Immature natural killer cell (primary cell): Measurements from ENCODE around the gene RFX7. TPM values are rescaled to one million over a fixed set of nuclear protein-coding genes. Genes with fewer than 3 reads are reported as not detected.
"Not testable (repeated sequence)": the region's sequence is repeated elsewhere in the genome, so short reads cannot be mapped to it uniquely, and the experiment has no call there.

Source experiments
- DNase-seq, 3 donors: peaks; one replicate each; pipeline ENCODE4 v3.0.0; 2022; ENCODE audit warnings: mixed read lengths in 1 of 3
- H3K27ac Mint-ChIP-seq, 6 donors: one replicate each; pipeline ENCODE4 v1.8.0; 2020; ENCODE audit warnings: mixed read lengths in 6 of 6, mild to moderate bottlenecking in 5 of 6, inconsistent platforms in 4 of 6, moderate library complexity in 3 of 6
- H3K27me3 Mint-ChIP-seq, 3 donors: one replicate each; pipeline ENCODE4 v1.8.0; 2020 to 2021; ENCODE audit warnings: low read depth in 3 of 3, mild to moderate bottlenecking in 3 of 3, mixed read lengths in 3 of 3, moderate library complexity in 3 of 3, inconsistent platforms in 1 of 3
- H3K36me3 Mint-ChIP-seq, 3 donors: one replicate each; pipeline ENCODE4 v1.8.0; 2020; ENCODE audit warnings: mixed read lengths in 3 of 3, inconsistent platforms in 2 of 3, mild to moderate bottlenecking in 2 of 3
- H3K4me1 Mint-ChIP-seq, 2 donors: one replicate each; pipeline ENCODE4 v1.8.0; 2020; ENCODE audit warnings: inconsistent platforms in 2 of 2, mild to moderate bottlenecking in 2 of 2, mixed read lengths in 2 of 2, moderate library complexity in 1 of 2
- H3K4me3 Mint-ChIP-seq, 5 donors: one replicate each; pipeline ENCODE4 v1.8.0; 2020; ENCODE audit warnings: mild to moderate bottlenecking in 5 of 5, mixed read lengths in 5 of 5, inconsistent platforms in 3 of 5, moderate library complexity in 3 of 5
- H3K9me3 Mint-ChIP-seq, 6 donors: one replicate each; pipeline ENCODE4 v1.8.0; 2020; ENCODE audit warnings: mild to moderate bottlenecking in 6 of 6, mixed read lengths in 6 of 6, inconsistent platforms in 4 of 6, moderate library complexity in 3 of 6
- polyA plus RNA-seq, 3 donors: library from polyadenylated mRNA; unstranded; fragments of 300-500 nt; fragmentation: Illumina TruSeq; gene quantifications; one replicate each; pipeline ENCODE4 v1.2.3, GENCODE V29; 2021

RFX7 gene
- polyA plus RNA-seq, 3 donors from 2014 or later = 0.03 to 4.7 (median 2.4) TPM

DNA sequence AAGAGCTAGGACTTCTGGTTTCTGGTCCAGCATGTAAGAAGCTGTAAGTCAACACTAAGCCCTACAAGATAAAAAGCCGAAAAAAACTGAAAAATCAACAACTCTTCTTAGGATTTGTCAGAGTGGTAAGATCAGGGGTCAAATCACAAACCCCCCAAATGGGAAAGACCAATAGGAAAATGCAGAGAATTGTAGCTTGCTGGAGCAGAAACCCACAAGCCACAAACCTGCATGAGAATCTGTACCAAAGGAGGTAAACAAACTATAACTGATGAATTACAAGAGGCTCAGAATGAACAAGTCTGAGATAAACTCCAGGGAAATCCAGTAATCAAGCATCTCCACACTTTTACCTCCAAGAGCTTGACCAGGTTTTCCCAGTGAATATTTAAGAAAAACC, 36.0 kb downstream of the RFX7 start:
- peaks cover 6 to 9% (median 8%) of the 10 kb centered on the region in 3 donors for H3K36me3 Mint-ChIP-seq
- DNase-seq = no peak

GRCh38 chr15:56207092-56207491, 36.6 kb downstream of the RFX7 start:
- H3K27ac Mint-ChIP-seq = peak overlapping the region in 2 of 6 donors; percentile 5 to 45
- peaks cover 74 to 100% of the 10 kb centered on the region in 2 donors for H3K4me1 Mint-ChIP-seq
- no peak for DNase-seq
- H3K27me3 Mint-ChIP-seq = no peaks in the 10 kb centered on the region
- H3K36me3 Mint-ChIP-seq = peaks cover 6 to 8% (median 8%) of the 10 kb centered on the region in 3 donors
- H3K9me3 Mint-ChIP-seq = no peaks in the 10 kb centered on the region
- H3K4me3 Mint-ChIP-seq = peak overlapping the region in 3 of 5 donors; percentile 4 to 24 (median 12)

More for the DNA sequence above, 36.0 kb downstream of the RFX7 start:
- Mint-ChIP-seq H3K4me1 (peaks cover 73 to 98% of the 10 kb centered on the region in 2 donors), H3K27me3 (no peaks in the 10 kb centered on the region), H3K9me3 (no peaks in the 10 kb centered on the region), H3K4me3 (peak overlapping the region; percentile 1 to 62 (median 27)), H3K27ac (peak overlapping the region in 5 of 6 donors; percentile 7 to 61 (median 45))

GRCh38 chr15:56205061-56205876, 38.4 kb downstream of the RFX7 start:
- no peak for DNase-seq
- H3K4me1 Mint-ChIP-seq = peaks cover 67 to 89% of the 10 kb centered on the region in 2 donors
- no peaks in the 10 kb centered on the region for H3K9me3 Mint-ChIP-seq
- H3K27ac Mint-ChIP-seq = peak overlapping the region in 2 of 6 donors; percentile 9 to 38
- H3K36me3 Mint-ChIP-seq = no peaks in the 10 kb centered on the region
- H3K27me3 Mint-ChIP-seq = peaks cover 0 to 1% (median 0%) of the 10 kb centered on the region in 3 donors
- H3K4me3 Mint-ChIP-seq = no peak overlapping the region

DNA sequence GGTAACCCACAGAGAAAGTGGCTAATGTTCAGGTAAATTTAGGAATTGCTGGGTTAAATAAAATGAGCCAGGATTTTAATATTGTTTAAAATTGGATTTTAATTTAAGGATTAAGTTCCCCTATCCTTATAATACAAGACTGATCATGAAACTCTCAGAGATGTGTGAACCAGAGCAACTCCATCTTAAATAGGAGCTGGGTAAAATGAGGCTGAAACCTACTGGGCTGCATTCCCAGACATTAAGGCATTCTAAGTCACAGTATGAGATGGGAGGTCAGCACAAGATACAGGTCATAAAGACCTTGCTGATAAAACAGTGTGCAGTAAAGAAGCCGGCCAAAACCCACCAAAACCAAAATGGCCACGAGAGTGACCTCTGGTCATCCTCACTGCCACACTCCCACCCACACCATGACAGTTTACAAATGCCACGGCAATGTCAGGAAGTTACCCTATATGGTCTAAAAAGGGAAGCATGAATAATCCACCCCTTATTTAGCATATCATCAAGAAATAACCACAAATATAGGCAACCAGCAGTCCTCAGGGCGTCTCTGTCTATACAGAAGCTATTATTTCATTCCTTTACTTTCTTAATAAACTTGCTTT, 40.3 kb downstream of the RFX7 start:
- not testable (repeated sequence) for H3K36me3 Mint-ChIP-seq, H3K9me3 Mint-ChIP-seq, H3K4me3 Mint-ChIP-seq, H3K27ac Mint-ChIP-seq, DNase-seq, H3K27me3 Mint-ChIP-seq
- H3K4me1 Mint-ChIP-seq = peaks cover 56 to 82% of the 10 kb centered on the region in 2 donors

- H3K27me3 Mint-ChIP-seq = peaks cover 0 to 1% (median 0%) of the 10 kb centered on the region in 3 donors
- no peaks in the 10 kb centered on the region for H3K9me3 Mint-ChIP-seq
- H3K4me3 Mint-ChIP-seq = no peak overlapping the region
- H3K27ac Mint-ChIP-seq = no peak overlapping the region
- DNase-seq = no peak
- H3K4me1 Mint-ChIP-seq = peaks cover 49 to 80% of the 10 kb centered on the region in 2 donors
- no peaks in the 10 kb centered on the region for H3K36me3 Mint-ChIP-seq
Observed at GRCh38 chr15:56202701-56203100, 41.0 kb downstream of the RFX7 start.

DNA sequence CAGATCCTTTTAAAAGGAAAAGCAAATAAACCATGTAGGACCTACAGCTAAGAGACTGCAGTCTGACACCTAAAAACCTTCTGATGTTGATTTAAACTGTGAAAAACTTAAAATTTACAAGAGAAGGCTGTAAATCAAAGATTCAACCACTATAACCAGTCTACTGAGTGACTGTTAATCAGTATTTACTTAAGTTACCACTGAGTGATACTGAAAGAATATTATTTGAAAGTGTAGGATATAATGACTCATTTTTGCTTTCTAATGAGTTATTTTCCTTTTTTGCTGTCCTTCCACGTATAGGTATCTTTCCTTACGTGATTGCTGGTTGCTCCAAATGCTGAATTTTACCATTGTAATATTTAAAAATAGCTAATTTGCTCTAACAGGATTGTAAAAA, 44.6 kb downstream of the RFX7 start:
- H3K27ac Mint-ChIP-seq = no peak overlapping the region
- H3K4me3 Mint-ChIP-seq = no peak overlapping the region
- no peaks in the 10 kb centered on the region for H3K9me3 Mint-ChIP-seq
- H3K36me3 Mint-ChIP-seq = no peaks in the 10 kb centered on the region
- no peak for DNase-seq
- H3K4me1 Mint-ChIP-seq = peaks cover 21 to 56% of the 10 kb centered on the region in 2 donors
- peaks cover 0 to 1% (median 0%) of the 10 kb centered on the region in 3 donors for H3K27me3 Mint-ChIP-seq

GRCh38 chr15:56194035-56194434, 49.6 kb downstream of the RFX7 start:
- no peak overlapping the region for H3K27ac Mint-ChIP-seq

GRCh38 chr15:56192659-56193442, 50.8 kb downstream of the RFX7 start:
- H3K27ac Mint-ChIP-seq = no peak overlapping the region
- H3K36me3 Mint-ChIP-seq = no peaks in the 10 kb centered on the region
- H3K9me3 Mint-ChIP-seq = no peaks in the 10 kb centered on the region
- H3K4me1 Mint-ChIP-seq = peaks cover 31 to 43% of the 10 kb centered on the region in 2 donors
- H3K27me3 Mint-ChIP-seq = no peaks in the 10 kb centered on the region
- no peak overlapping the region for H3K4me3 Mint-ChIP-seq
- no peak for DNase-seq

More at GRCh38 chr15:56194035-56194434, 49.6 kb downstream of the RFX7 start:
- H3K4me3 Mint-ChIP-seq = no peak overlapping the region
- H3K27me3 Mint-ChIP-seq = no peaks in the 10 kb centered on the region
- H3K4me1 Mint-ChIP-seq = peaks cover 26 to 44% of the 10 kb centered on the region in 2 donors
- DNase-seq = no peak
- H3K9me3 Mint-ChIP-seq = no peaks in the 10 kb centered on the region
- H3K36me3 Mint-ChIP-seq = no peaks in the 10 kb centered on the region

- H3K4me3 Mint-ChIP-seq = no peak overlapping the region
- no peaks in the 10 kb centered on the region for H3K27me3 Mint-ChIP-seq
- peaks cover 43 to 54% of the 10 kb centered on the region in 2 donors for H3K4me1 Mint-ChIP-seq
- no peaks in the 10 kb centered on the region for H3K36me3 Mint-ChIP-seq
- H3K27ac Mint-ChIP-seq = peak overlapping the region in 2 of 6 donors; percentile 4 to 20
- DNase-seq = no peak
- H3K9me3 Mint-ChIP-seq = no peaks in the 10 kb centered on the region
Observed at GRCh38 chr15:56187665-56188064, 56.0 kb downstream of the RFX7 start.

GRCh38 chr15:56185980-56186379, 57.7 kb downstream of the RFX7 start:
- H3K4me1 Mint-ChIP-seq = peaks cover 37 to 47% of the 10 kb centered on the region in 2 donors
- H3K27ac Mint-ChIP-seq = peak overlapping the region in 3 of 6 donors; percentile 11 to 12 (median 11)
- DNase-seq = no peak
- H3K4me3 Mint-ChIP-seq = no peak overlapping the region
- H3K27me3 Mint-ChIP-seq = peaks cover 0 to 2% (median 0%) of the 10 kb centered on the region in 3 donors
- no peaks in the 10 kb centered on the region for H3K9me3 Mint-ChIP-seq
- peaks cover 0 to 2% (median 0%) of the 10 kb centered on the region in 3 donors for H3K36me3 Mint-ChIP-seq

- Mint-ChIP-seq H3K4me3 (no peak overlapping the region), H3K4me1 (peaks cover 38 to 42% of the 10 kb centered on the region in 2 donors)
- DNase-seq = no peak
Observed at GRCh38 chr15:56184516-56184915, 59.2 kb downstream of the RFX7 start.

GRCh38 chr15:56180851-56181250, 62.8 kb downstream of the RFX7 start:
- Mint-ChIP-seq H3K27ac (peak overlapping the region in 1 of 6 donors; percentile 13), H3K4me3 (no peak overlapping the region)
- no peak for DNase-seq

More at GRCh38 chr15:56184516-56184915, 59.2 kb downstream of the RFX7 start:
- Mint-ChIP-seq H3K27ac (no peak overlapping the region), H3K36me3 (peaks cover 0 to 3% (median 0%) of the 10 kb centered on the region in 3 donors), H3K9me3 (no peaks in the 10 kb centered on the region), H3K27me3 (peaks cover 0 to 2% (median 0%) of the 10 kb centered on the region in 3 donors)

DNA sequence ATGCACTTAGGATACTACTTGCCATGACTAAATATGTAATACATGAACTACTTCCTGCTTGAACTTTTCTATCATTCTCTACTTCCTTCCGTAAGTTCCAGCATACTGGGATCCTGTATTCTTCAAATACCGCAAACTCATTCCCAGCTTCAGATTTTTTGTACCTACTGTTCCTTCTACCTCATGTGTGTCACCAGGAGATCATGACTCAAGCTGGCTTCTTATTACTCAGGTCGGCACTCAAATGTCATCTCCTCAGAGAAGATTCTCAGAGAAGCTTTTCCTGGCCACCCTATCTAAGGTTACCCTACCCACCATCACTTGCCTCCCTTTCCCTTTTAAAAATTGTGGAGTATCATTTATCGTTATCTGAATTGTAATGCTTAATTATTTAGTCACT, 66.7 kb downstream of the RFX7 start:
- no peak for DNase-seq
- Mint-ChIP-seq H3K4me1 (peaks cover 43 to 72% of the 10 kb centered on the region in 2 donors), H3K27me3 (peaks cover 0 to 5% (median 0%) of the 10 kb centered on the region in 3 donors), H3K4me3 (no peak overlapping the region), H3K27ac (peak overlapping the region in 2 of 6 donors; percentile 2 to 55), H3K36me3 (peaks cover 10 to 13% (median 13%) of the 10 kb centered on the region in 3 donors), H3K9me3 (no peaks in the 10 kb centered on the region)

More at GRCh38 chr15:56180851-56181250, 62.8 kb downstream of the RFX7 start:
- H3K4me1 Mint-ChIP-seq = peaks cover 23 to 41% of the 10 kb centered on the region in 2 donors
- no peaks in the 10 kb centered on the region for H3K9me3 Mint-ChIP-seq
- peaks cover 0 to 2% (median 0%) of the 10 kb centered on the region in 3 donors for H3K27me3 Mint-ChIP-seq
- peaks cover 0 to 3% (median 3%) of the 10 kb centered on the region in 3 donors for H3K36me3 Mint-ChIP-seq
